ENCODE data around the gene ZSCAN5B. TPM values are rescaled to one million over a fixed set of nuclear protein-coding genes. Genes with fewer than 3 reads are reported as not detected.
"Not testable (repeated sequence)": the region's sequence is repeated elsewhere in the genome, so short reads cannot be mapped to it uniquely, and the experiment has no call there.

The ZSCAN5B gene
- total RNA-seq, 1 experiment from 2014 or later, result not detected

GRCh38 chr19:56148955-56149655 is 48.5 kb downstream of the ZSCAN5B start:
- H3K4me3 ChIP-seq (ENCODE audit: low read depth in 2 of 2, low read length in 2 of 2); in situ Hi-C loops (cut with HindIII; ENCODE audit: low pct_unique_long_range_greater_than_20kb, low sequenced_read_pairs); BruUV-seq (replicated peaks); POLR2A ChIA-PET; H3K9me3 ChIP-seq (ENCODE audit: control insufficient read depth, insufficient read depth, low read depth, low read length); H3K4me1 ChIP-seq (ENCODE audit: control insufficient read depth, insufficient read depth, low read length); H3K27me3 ChIP-seq (ENCODE audit: control insufficient read depth, insufficient read depth, low read length); ATAC-seq; intact Hi-C loops (cut with micrococcal nuclease; ENCODE audit: unreplicated experiment); H3K27ac ChIP-seq (ENCODE audit: low read length); DNase-seq (ENCODE audit: low read depth, low spot score); H3K36me3 ChIP-seq (ENCODE audit: control insufficient read depth, insufficient read depth, low read length); CTCF ChIA-PET: not testable (repeated sequence)

- Histone ChIP-seq H3K9me3 (ENCODE audit: control insufficient read depth, insufficient read depth, low read depth, low read length) (no peaks in the 10 kb centered on the region), H3K27me3 (ENCODE audit: control insufficient read depth, insufficient read depth, low read length) (no peaks in the 10 kb centered on the region), H3K4me1 (ENCODE audit: control insufficient read depth, insufficient read depth, low read length) (peaks cover 4% of the 10 kb centered on the region; the same call in 1 of the 2 replicates), H3K27ac (ENCODE audit: low read length) (no peak overlapping the region), H3K4me3 (ENCODE audit: low read depth in 2 of 2, low read length in 2 of 2) (no peak overlapping the region), H3K36me3 (ENCODE audit: control insufficient read depth, insufficient read depth, low read length) (peaks cover 3% of the 10 kb centered on the region)
- TF ChIP-seq TCF7L2 (IDR thresholded peaks at IDR 0.05; ENCODE audit: low read depth, low read length) (no peak), CTCF (IDR thresholded peaks at IDR 0.05) (no peak), POLR2AphosphoS5 (IDR thresholded peaks at IDR 0.05; ENCODE audit: low read depth, low read length) (no peak), SIN3A (IDR thresholded peaks at IDR 0.05; ENCODE audit: borderline replicate concordance, insufficient read depth, low read depth, low read length) (no peak), REST (IDR thresholded peaks at IDR 0.05; ENCODE audit: insufficient read depth in 1 of 2, low read depth in 2 of 2, low read length in 1 of 2) (no peak)
- intact Hi-C loops (cut with micrococcal nuclease; ENCODE audit: unreplicated experiment) (no loop called here), in situ Hi-C loops (cut with HindIII; ENCODE audit: low pct_unique_long_range_greater_than_20kb, low sequenced_read_pairs) (no loop called here)
- DNase-seq (ENCODE audit: low read depth, low spot score), result no peak
- POLR2A ChIA-PET, result no interaction called here
- no TSS peak for BruUV-seq (replicated peaks)
- 0 out of 2 replicates have a peak, but pooled peaks have one; percentile 8 for ATAC-seq
- CTCF ChIA-PET, result no interaction called here
These were observed 49.5 kb downstream of the ZSCAN5B start for GRCh38 chr19:56148096-56148495.

GRCh38 chr19:56147307-56147706 is 50.3 kb downstream of the ZSCAN5B start:
- CTCF ChIA-PET, result no interaction called here
- in situ Hi-C loops (cut with HindIII; ENCODE audit: low pct_unique_long_range_greater_than_20kb, low sequenced_read_pairs) (no loop called here), intact Hi-C loops (cut with micrococcal nuclease; ENCODE audit: unreplicated experiment) (no loop called here)
- H3K36me3 ChIP-seq (ENCODE audit: control insufficient read depth, insufficient read depth, low read length), result peaks cover 3% of the 10 kb centered on the region
- DNase-seq (ENCODE audit: low read depth, low spot score), result no peak
- H3K4me3 ChIP-seq (ENCODE audit: low read depth in 2 of 2, low read length in 2 of 2), result no peak overlapping the region
- POLR2A ChIA-PET, result no interaction called here
- no peak for TF ChIP-seq SIN3A (IDR thresholded peaks at IDR 0.05; ENCODE audit: borderline replicate concordance, insufficient read depth, low read depth, low read length)
- TF ChIP-seq CTCF (IDR thresholded peaks at IDR 0.05), result no peak
- no peak for TF ChIP-seq REST (IDR thresholded peaks at IDR 0.05; ENCODE audit: insufficient read depth in 1 of 2, low read depth in 2 of 2, low read length in 1 of 2)
- TF ChIP-seq TCF7L2 (IDR thresholded peaks at IDR 0.05; ENCODE audit: low read depth, low read length), result no peak
- TF ChIP-seq POLR2AphosphoS5 (IDR thresholded peaks at IDR 0.05; ENCODE audit: low read depth, low read length), result no peak
- H3K27ac ChIP-seq (ENCODE audit: low read length), result no peak overlapping the region
- peaks cover 12% of the 10 kb centered on the region for H3K4me1 ChIP-seq (ENCODE audit: control insufficient read depth, insufficient read depth, low read length)
- H3K9me3 ChIP-seq (ENCODE audit: control insufficient read depth, insufficient read depth, low read depth, low read length), result no peaks in the 10 kb centered on the region
- H3K27me3 ChIP-seq (ENCODE audit: control insufficient read depth, insufficient read depth, low read length), result no peaks in the 10 kb centered on the region
- BruUV-seq (replicated peaks), result no TSS peak
- no peak for ATAC-seq
